ENCODE results near the gene ASTN2.

ASTN2 gene

DNA sequence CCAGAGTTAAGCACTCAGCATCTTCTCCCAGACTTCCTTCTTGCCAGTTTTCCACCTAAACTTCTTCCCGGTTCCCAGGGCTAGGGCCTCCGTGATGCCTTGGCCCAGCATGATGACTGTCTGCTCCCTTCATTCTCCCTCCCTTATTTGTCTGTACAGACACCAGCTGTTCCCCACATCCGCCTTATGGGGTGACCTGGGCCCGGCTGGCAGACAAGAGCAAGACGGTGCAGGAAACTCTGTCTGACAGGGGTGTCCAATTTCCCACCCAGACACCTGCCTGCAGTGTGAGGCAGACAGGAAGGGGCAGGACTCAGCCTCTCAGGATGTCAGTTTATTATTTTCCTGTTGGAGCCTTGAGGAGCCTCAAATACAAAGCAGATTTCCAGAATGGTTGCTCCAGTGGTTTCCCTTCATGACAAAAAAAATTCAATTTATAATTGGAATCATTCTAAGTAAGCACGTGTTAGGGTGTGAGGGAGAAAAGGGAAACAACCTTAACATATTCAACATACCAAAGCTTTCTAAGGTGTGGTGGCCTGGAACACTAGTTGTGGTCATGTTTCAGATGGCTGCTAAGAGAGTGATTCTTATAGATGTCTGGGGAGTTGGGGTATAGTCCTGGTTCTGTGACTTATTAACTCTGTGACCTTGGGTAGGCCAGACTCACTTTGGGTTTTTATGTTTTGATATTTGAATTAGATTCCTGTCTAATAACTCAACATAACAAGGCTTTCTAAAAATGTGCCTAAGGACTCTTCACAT, 1026.7 kb downstream of the ASTN2 start:
- peak; percentile 99 for DNase-seq (ENCODE audit: low spot score)

DNA sequence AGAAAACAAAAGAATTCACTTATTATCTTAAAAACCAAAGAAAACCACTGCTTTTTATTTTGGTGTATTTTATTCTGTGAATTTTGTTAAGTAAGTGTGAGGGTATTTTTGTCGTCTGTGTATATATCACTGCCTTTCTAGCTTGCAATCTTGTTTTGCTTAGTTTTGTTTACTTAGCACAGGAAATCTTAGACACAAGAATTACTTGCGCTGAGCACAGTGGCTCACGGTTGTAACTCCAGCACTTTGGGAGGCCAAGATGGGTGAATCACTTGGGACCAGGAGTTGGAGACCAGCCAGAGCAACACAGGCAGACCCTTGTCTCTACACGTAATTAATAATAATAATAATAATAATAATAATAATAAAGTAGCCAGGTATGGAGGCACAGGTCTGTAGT, 1030.9 kb downstream of the ASTN2 start:
- DNase-seq (ENCODE audit: low spot score): peak; percentile 27

- DNase-seq (ENCODE audit: low spot score): peak; percentile 52
These were observed 1031.7 kb downstream of the ASTN2 start for GRCh38 chr9:116383133-116383532.

- no peak for DNase-seq (ENCODE audit: low spot score)
These were observed 1032.8 kb downstream of the ASTN2 start for GRCh38 chr9:116382053-116382452.

- DNase-seq (ENCODE audit: low spot score): no peak
These were observed 1033.5 kb downstream of the ASTN2 start for GRCh38 chr9:116381350-116381749.

- DNase-seq (ENCODE audit: low spot score): no peak
These were observed 1034.3 kb downstream of the ASTN2 start for GRCh38 chr9:116380496-116380995.

DNA sequence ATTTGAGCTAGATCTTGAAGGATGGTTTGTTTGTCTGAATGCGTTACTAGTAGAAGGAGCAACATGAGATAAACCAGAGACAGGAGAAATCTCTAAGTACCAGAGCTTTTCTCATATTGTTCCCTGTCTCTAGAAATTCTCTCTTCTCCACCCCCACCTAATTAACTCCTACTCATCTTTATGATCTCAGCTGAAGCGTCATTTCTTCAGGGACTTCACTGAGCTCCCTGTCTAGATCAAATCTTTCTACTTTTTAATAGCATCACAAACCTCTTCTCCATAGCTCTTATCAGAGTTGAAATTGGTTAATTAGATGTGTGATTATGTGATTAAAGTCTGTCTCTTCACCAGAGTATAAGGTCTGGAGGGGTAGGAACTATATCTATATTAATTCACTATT, 1035.0 kb downstream of the ASTN2 start:
- no peak for DNase-seq (ENCODE audit: low spot score)

GRCh38 chr9:116378873-116379272, 1036.0 kb downstream of the ASTN2 start:
- no peak for DNase-seq (ENCODE audit: low spot score)

DNA sequence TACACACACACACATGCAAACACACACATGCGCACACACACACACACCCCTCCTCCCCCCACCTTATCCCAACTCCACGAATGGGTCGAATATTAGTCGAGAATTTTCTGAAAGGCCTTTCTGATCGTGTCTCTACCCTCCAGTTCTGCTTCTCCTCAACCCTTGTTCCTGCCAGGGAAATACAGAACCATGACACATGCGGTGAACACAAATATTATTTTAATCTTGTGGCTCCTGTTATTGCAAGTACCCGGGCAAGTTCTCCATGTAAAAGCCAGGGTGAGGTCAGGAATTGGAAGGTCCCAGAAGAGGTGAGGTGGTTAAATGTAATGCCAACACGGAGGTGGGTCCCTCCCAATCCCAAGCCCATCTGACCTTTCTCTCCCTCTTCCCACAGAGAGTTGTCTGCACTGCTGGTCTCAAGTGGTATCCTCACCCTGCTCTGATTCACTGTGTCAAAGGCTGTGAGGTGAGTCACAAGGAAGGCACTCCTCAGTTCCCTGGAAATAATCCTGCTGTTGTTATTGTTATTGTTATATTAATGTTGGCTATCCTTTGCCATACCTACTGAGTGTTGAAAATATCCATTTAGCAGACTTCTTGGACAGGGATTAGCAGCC, 1037.6 kb downstream of the ASTN2 start:
- DNase-seq (ENCODE audit: low spot score): peak; percentile 89

Data from kidney tubule cell (primary cell).